ENCODE data around the gene METTL16.

DNA sequence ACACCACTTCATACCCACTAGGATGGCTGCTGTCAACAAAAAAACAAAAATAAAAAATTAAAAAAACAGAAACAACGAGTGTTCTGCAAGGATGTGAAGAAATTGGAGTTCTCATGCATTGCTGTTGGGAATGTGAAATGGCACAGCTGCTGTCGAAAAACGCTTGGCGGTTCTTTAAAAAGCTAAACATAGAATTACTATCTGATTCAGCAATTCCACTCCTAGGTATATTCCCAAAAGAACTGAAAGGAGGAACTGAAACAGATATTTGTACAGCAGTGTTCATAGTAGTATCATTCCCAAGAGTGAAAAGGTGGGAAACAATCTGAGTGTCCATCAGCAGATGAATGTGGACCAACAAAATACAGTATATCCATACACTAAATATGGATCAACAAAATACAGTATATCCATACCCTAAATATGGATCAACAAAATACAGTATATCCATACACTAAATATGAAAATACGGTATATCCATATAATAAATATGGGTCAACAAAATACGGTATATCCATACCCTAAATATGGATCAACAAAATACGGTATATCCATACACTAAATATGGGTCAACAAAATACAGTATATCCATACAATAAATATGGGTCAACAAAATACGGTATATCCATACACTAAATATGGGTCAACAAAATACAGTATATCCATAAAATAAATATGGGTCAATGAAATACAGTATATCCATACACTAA lies 8.7 kb downstream of the METTL16 start:
- no peak for TF ChIP-seq CTCF (IDR thresholded peaks at IDR 0.05)
- TF ChIP-seq, protein P1, sequence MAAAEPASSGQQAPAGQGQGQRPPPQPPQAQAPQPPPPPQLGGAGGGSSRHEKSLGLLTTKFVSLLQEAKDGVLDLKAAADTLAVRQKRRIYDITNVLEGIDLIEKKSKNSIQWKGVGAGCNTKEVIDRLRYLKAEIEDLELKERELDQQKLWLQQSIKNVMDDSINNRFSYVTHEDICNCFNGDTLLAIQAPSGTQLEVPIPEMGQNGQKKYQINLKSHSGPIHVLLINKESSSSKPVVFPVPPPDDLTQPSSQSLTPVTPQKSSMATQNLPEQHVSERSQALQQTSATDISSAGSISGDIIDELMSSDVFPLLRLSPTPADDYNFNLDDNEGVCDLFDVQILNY (CRISPR knock-in tag; IDR thresholded peaks at IDR 0.05) = no peak
- TF ChIP-seq, protein P2, sequence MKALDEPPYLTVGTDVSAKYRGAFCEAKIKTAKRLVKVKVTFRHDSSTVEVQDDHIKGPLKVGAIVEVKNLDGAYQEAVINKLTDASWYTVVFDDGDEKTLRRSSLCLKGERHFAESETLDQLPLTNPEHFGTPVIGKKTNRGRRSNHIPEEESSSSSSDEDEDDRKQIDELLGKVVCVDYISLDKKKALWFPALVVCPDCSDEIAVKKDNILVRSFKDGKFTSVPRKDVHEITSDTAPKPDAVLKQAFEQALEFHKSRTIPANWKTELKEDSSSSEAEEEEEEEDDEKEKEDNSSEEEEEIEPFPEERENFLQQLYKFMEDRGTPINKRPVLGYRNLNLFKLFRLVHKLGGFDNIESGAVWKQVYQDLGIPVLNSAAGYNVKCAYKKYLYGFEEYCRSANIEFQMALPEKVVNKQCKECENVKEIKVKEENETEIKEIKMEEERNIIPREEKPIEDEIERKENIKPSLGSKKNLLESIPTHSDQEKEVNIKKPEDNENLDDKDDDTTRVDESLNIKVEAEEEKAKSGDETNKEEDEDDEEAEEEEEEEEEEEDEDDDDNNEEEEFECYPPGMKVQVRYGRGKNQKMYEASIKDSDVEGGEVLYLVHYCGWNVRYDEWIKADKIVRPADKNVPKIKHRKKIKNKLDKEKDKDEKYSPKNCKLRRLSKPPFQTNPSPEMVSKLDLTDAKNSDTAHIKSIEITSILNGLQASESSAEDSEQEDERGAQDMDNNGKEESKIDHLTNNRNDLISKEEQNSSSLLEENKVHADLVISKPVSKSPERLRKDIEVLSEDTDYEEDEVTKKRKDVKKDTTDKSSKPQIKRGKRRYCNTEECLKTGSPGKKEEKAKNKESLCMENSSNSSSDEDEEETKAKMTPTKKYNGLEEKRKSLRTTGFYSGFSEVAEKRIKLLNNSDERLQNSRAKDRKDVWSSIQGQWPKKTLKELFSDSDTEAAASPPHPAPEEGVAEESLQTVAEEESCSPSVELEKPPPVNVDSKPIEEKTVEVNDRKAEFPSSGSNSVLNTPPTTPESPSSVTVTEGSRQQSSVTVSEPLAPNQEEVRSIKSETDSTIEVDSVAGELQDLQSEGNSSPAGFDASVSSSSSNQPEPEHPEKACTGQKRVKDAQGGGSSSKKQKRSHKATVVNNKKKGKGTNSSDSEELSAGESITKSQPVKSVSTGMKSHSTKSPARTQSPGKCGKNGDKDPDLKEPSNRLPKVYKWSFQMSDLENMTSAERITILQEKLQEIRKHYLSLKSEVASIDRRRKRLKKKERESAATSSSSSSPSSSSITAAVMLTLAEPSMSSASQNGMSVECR (CRISPR knock-in tag; IDR thresholded peaks at IDR 0.05; ENCODE audit: borderline replicate concordance) = no peak
- no peak for TF ChIP-seq ATF1 (CRISPR knock-in tag; IDR thresholded peaks at IDR 0.05)
- TF ChIP-seq TEAD1 (CRISPR knock-in tag; IDR thresholded peaks at IDR 0.05) = no peak
- no peak for TF ChIP-seq JUN (CRISPR knock-in tag; IDR thresholded peaks at IDR 0.05)
- TF ChIP-seq, protein P3, sequence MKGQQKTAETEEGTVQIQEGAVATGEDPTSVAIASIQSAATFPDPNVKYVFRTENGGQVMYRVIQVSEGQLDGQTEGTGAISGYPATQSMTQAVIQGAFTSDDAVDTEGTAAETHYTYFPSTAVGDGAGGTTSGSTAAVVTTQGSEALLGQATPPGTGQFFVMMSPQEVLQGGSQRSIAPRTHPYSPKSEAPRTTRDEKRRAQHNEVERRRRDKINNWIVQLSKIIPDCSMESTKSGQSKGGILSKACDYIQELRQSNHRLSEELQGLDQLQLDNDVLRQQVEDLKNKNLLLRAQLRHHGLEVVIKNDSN (CRISPR knock-in tag; IDR thresholded peaks at IDR 0.05) = no peak
- TF ChIP-seq, protein P4, sequence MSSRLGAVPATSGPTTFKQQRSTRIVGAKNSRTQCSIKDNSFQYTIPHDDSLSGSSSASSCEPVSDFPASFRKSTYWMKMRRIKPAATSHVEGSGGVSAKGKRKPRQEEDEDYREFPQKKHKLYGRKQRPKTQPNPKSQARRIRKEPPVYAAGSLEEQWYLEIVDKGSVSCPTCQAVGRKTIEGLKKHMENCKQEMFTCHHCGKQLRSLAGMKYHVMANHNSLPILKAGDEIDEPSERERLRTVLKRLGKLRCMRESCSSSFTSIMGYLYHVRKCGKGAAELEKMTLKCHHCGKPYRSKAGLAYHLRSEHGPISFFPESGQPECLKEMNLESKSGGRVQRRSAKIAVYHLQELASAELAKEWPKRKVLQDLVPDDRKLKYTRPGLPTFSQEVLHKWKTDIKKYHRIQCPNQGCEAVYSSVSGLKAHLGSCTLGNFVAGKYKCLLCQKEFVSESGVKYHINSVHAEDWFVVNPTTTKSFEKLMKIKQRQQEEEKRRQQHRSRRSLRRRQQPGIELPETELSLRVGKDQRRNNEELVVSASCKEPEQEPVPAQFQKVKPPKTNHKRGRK (CRISPR knock-in tag; IDR thresholded peaks at IDR 0.05; ENCODE audit: borderline replicate concordance) = no peak
